HG03439 (cell line): ENCODE results near the gene OR8G5.
"Not testable (repeated sequence)": the region's sequence is repeated elsewhere in the genome, so short reads cannot be mapped to it uniquely, and the experiment has no call there.

Experiments
- ATAC-seq: cut with Tn5 transposase; IDR thresholded peaks from one replicate; pipeline ENCODE4 v1.9.1; 2021; ENCODE audit warnings: mild to moderate bottlenecking, moderate library complexity; ENCODE audit not compliant: unreplicated experiment

The OR8G5 gene

GRCh38 chr11:124256076-124256475 lies at the start of gene OR8G5:
Gene OR8G5, plus strand, starts transcription at chr11:124256376. Its CDS starts 8,556 bp downstream, at chr11:124264932.
- ATAC-seq = no peak

- ATAC-seq = no peak
Measured at GRCh38 chr11:124207102-124207792, 48.9 kb upstream of the OR8G5 start.

- ATAC-seq = no peak
Measured at GRCh38 chr11:124209824-124210357, 46.3 kb upstream of the OR8G5 start.

- no peak for ATAC-seq
Measured at GRCh38 chr11:124210421-124210820, 45.8 kb upstream of the OR8G5 start.

GRCh38 chr11:124211321-124211720 lies 44.9 kb upstream of the OR8G5 start:
- ATAC-seq = no peak

- ATAC-seq = no peak
Measured at GRCh38 chr11:124214027-124214426, 42.1 kb upstream of the OR8G5 start.

GRCh38 chr11:124219126-124219525 lies 37.0 kb upstream of the OR8G5 start:
- no peak for ATAC-seq

- no peak for ATAC-seq
Measured at GRCh38 chr11:124222407-124222806, 33.8 kb upstream of the OR8G5 start.

GRCh38 chr11:124224618-124225423 lies 31.4 kb upstream of the OR8G5 start:
- not testable (repeated sequence) for ATAC-seq

GRCh38 chr11:124225471-124225870 lies 30.7 kb upstream of the OR8G5 start:
- ATAC-seq = no peak

- no peak for ATAC-seq
Measured at GRCh38 chr11:124233376-124233775, 22.8 kb upstream of the OR8G5 start.

- ATAC-seq = no peak
Measured at GRCh38 chr11:124238512-124238911, 17.7 kb upstream of the OR8G5 start.

GRCh38 chr11:124240621-124241397 lies 15.4 kb upstream of the OR8G5 start, which contains the start of gene OR8G1:
Gene OR8G1, plus strand, starts transcription at chr11:124241095. Its CDS starts 8,581 bp downstream, at chr11:124249676.
- ATAC-seq = no peak

- not testable (repeated sequence) for ATAC-seq
Measured at GRCh38 chr11:124249869-124250268, 6.3 kb upstream of the OR8G5 start.

GRCh38 chr11:124265041-124265440 lies 8.9 kb downstream of the OR8G5 start:
- not testable (repeated sequence) for ATAC-seq

GRCh38 chr11:124270886-124271285 lies 14.7 kb downstream of the OR8G5 start:
- not testable (repeated sequence) for ATAC-seq

GRCh38 chr11:124274000-124274399 lies 17.8 kb downstream of the OR8G5 start:
- no peak for ATAC-seq

- no peak for ATAC-seq
Measured at GRCh38 chr11:124276081-124276480, 19.9 kb downstream of the OR8G5 start.

GRCh38 chr11:124277207-124277606 lies 21.0 kb downstream of the OR8G5 start:
- ATAC-seq = no peak

- ATAC-seq = no peak
Measured at GRCh38 chr11:124277804-124278203, 21.6 kb downstream of the OR8G5 start.

- ATAC-seq = no peak
Measured at GRCh38 chr11:124278261-124278660, 22.1 kb downstream of the OR8G5 start.
